ENCODE measurements around the gene LEFTY2.
"Not testable (repeated sequence)": the region's sequence is repeated elsewhere in the genome, so short reads cannot be mapped to it uniquely, and the experiment has no call there.

The LEFTY2 gene

GRCh38 chr1:225906467-225906866 is 34.6 kb downstream of the LEFTY2 start:
- DNase-seq (ENCODE audit: low read depth in 2 of 2, low spot score in 1 of 2) = no peak

- DNase-seq (ENCODE audit: low read depth in 2 of 2, low spot score in 1 of 2) = no peak
These were observed 37.4 kb downstream of the LEFTY2 start for GRCh38 chr1:225903623-225904022.

DNA sequence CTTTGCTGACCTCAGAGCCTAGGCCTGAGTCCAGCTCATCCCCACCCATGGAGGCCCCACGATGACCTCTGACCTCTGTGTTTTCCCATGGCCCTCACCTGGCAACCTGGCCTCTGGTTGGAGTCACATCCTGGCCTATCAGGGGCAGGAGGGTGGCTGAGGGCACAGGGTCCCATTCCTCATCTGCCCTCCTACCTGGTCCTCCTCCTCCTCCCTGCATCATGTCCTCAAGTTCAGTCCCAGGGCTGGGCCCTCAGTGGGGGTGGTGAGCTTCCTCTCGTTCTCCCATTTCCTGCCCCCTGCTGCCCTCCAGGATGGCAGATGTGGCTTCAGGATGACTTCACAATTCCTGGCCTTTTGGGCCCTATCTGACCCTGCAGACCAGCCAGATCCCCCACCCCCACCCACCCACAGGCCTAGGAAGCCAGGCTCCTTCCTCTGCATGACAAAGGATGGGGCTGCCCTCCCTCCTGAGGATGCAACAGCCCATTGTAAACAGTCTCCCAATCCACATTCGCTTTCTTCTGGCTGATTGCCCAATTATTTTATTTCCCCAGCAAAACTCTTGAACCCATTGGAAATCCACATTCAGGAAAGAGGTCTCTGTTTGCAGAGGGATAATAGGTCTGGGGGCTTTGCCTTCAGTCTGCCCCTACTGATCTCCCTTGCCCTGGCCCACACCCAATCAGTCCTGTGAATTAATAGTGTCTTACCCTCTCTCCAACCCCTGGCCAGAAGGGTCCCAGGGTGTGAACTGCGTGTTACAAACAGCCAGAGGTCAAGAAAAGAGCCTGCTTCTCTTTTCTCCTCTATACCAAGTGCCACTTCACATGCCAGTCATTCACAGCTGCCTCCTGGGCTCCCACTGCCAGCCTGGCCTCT is 41.7 kb downstream of the LEFTY2 start:
- no peak for DNase-seq (ENCODE audit: low read depth in 2 of 2, low spot score in 1 of 2)

GRCh38 chr1:225897595-225898514 is 43.2 kb downstream of the LEFTY2 start:
- DNase-seq (ENCODE audit: low read depth in 2 of 2, low spot score in 1 of 2) = no peak

GRCh38 chr1:225896937-225897549 is 44.0 kb downstream of the LEFTY2 start:
- peak; percentile 20 to 40 for DNase-seq (ENCODE audit: low read depth in 2 of 2, low spot score in 1 of 2)

DNA sequence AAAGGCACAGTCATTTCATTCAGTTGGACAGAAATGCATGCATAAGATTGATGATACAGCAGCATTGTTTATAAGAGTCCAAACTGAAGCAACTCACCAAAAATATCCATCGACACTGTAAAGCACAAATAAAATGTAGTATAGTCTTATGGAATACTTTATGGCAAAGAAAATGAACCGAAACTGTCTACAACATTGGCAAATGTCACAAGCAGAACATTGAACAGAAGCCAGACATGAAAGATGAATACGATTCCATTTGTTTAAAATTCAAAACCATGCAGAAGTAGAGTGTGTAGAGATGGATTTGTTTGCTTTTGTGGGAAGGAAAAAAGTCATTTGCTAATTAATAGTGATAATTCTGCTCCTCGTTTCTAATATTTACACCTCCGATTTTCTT is 44.5 kb downstream of the LEFTY2 start:
- no peak for DNase-seq (ENCODE audit: low read depth in 2 of 2, low spot score in 1 of 2)

DNA sequence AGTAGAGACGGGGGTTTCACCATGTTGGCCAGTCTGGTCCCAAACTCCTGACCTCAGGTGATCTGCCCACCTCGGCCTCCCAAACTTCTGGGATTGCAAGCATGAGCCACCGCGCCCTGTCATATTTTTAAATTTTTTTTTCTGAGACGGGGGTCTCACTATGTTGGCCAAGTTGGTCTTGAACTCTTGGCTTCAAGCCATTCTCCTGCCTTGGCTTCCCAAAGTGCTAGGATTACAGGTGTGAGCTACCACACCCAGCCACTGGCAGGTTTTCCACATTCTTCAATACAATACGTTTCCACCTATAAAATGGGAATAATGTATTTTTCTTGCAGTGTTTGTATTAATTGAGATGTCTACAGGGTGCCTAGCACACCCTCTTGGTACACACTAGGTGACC is 48.7 kb downstream of the LEFTY2 start:
- DNase-seq (ENCODE audit: low read depth in 2 of 2, low spot score in 1 of 2) = no peak

DNA sequence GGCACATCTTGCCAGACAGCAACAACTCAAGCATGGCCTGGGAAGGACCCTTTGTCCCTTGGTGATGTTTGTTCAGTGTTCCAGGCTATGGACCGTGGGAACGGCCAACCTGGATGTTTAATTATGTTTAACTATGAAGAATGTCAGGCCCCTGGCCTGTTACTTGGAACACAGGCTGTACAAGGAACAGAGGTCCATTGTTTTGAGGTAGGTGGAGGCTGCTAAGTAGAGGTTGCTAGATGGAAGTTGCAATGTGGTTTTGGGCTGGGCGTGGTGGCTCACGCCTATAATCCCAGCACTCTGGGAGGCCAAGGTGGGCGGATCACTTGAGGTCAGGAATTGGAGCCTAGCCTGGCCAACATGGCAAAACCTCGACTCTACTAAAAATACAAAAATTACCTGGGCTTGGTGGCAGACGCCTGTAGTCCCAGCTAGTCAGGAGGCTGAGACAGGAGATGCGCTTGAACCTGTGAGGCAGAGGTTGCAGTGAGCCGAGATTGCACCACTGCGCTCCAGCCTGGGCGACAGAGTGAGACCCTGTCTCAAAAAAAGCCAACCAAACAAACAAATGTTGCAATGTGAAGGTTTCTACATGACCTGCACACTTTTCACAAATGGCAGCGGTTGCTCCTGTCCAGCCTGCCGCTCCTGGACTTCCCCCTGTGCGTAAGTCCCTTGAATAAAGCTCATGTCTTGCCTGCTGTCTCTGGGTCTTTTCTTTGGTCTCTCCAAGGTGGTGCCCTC is 49.6 kb downstream of the LEFTY2 start:
- no peak for DNase-seq (ENCODE audit: low read depth in 2 of 2, low spot score in 1 of 2)

DNA sequence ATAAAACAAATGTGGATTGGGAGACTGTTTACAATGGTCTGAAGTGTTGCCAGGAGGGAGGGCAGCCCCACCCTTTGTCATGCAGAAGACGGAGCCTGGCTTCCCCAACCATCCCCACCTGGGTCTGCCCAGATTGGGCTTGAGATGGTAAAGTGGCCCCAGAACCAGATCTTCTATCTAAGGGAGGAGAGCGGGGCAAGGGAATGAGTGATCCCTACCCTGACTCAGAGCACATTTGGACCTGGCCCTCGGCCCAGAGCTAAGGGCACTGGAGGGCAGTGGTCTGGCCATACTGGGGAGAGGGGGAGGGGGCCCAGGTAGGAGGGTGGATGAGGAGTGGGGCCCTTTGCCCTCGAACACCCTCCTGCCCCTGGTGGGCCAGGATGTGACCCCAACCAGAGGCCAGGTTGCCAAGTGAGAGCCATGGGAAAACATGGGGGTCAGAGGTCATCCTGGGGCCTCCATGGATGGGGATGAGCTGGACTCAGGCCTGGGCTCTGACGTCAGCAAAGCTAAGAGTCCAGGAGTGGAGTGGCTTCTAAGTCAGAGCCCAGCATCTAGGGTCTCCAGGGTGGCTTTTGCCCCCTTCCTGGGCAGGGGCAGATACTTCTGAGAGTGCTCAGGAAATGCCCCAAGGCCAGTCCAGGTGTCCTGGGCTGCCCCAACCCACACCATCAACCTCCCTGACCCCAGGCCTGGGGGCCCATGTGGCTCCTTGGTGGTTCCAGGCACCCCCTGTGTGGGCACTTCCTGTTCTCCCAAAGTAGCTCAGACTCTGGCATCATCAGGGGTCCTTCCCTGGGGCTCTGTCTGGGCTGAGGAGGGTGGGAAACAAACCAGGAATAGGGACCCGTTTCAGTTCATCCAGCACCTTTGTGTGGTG is 50.4 kb downstream of the LEFTY2 start:
- DNase-seq (ENCODE audit: low read depth in 2 of 2, low spot score in 1 of 2) = no peak

DNA sequence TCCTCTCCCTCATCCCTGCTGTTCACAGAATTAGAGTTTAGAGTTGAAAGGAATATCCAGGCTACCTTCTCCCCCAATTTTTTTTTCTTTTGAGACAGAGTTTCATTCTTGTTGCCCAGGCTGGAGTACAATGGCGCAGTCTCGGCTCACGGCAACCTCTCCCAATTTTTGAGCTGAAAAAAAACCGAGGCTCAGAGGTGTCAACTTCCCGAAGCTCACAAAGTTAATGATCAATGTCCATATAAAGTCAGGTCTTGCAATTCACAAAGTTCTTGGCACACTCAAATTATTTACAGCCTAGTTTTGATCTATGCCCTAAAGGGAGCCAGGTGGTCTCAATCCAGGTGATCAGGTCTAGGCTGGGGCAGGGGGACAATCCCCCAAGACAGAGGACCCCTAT is 51.3 kb downstream of the LEFTY2 start:
- no peak for DNase-seq (ENCODE audit: low read depth in 2 of 2, low spot score in 1 of 2)

- no peak for DNase-seq (ENCODE audit: low read depth in 2 of 2, low spot score in 1 of 2)
These were observed 52.0 kb downstream of the LEFTY2 start, which contains the start of gene LEFTY1 for GRCh38 chr1:225888898-225889601. TSS of gene LEFTY1 (minus strand) at chr1:225889146. CDS start at chr1:225889066, 80 bp downstream.

DNA sequence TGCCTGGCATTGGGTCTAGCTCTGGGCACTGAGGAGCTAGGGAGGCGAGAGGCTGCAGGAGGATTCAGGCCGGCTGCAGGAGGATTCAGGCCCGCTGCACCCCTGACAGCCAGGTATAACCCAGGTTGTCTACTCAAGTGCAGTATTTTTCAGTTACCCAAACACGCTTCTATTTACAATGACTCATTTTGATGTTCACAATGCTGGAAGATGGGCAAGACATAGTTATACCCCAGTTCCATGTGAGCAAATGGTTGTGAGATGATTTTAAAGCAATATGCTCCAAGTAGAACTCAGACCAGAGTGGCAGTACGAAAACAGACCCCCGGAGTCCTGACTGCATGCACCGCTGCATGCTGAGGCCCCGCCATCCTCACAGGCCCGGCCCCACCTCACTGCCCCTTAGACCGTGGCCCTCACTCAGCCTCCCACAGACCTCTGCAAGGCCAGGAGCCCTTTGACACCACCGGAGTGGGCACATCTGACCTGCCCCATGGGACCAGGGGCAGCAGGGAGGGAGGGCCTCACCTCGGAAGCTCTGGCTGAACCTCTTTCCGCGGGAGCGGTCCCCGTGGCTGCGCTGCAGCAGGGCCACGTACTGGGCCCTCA is 52.6 kb downstream of the LEFTY2 start:
- DNase-seq (ENCODE audit: low read depth in 2 of 2, low spot score in 1 of 2) = no peak

DNA sequence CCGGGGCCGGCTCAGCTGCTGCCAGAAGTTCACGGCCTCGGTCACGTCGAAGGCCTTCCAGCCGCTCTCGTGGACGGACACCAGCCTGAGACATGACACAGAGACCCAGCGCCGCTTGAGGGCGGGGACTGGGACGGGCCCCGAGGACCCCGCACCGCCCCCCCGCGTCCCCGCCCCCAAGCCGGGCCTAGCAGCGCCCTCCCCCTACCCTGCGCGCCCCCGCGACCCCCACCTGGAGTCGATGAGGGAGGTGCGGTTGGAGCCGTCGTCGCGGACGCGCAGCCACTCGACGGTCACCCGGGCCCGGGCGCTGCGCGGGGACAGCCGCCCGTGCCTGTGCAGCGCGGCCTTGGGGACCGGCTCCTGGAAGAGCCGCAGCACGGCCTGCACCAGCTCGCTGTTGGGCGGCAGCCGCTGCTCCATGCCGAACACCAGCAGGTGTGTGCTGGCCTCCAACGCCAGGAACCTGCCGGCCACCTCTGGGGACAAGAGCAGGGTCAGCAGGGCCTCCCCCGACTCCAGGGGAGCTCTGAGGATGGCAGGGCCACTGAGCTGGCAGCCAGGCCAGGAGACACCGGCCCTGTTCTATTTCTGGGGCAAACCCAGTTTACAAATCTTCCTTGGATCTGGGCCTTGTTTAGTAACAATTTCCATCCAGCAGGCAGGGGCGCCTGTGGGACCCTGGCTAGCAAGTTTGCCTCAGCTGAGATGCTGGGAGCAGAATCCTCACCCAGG is 53.3 kb downstream of the LEFTY2 start:
- not testable (repeated sequence) for DNase-seq (ENCODE audit: low read depth in 2 of 2, low spot score in 1 of 2)

- DNase-seq (ENCODE audit: low read depth in 2 of 2, low spot score in 1 of 2) = no peak
These were observed 54.0 kb downstream of the LEFTY2 start for GRCh38 chr1:225887030-225887314.
